SK-N-SH treated with all-trans-retinoic acid at 6 μM for 48 hours (cell line): ENCODE measurements around the gene PPP2R1B.

Experiments used
- ARNTL ChIP-seq: fragments of 450-650 bp; formaldehyde crosslinking; IDR thresholded peaks from 2 replicates; pipeline ENCODE4 v1.5.0; 2020; ENCODE audit warnings: low read depth, mild to moderate bottlenecking, moderate library complexity, borderline replicate concordance
- BACH2 ChIP-seq: fragments of 250-450 bp; sonication (Bioruptor Pico); IDR thresholded peaks from 2 replicates; pipeline ENCODE4 v1.9.0; 2021; ENCODE audit warnings: mild to moderate bottlenecking, borderline replicate concordance
- CSDC2 ChIP-seq: fragments of 250-450 bp; sonication (Bioruptor Pico); IDR thresholded peaks from 2 replicates; pipeline ENCODE4 v1.5.0; 2020; ENCODE audit warnings: mild to moderate bottlenecking, moderate library complexity
- CSRNP3 ChIP-seq: fragments of 250-450 bp; sonication (Bioruptor Pico); IDR thresholded peaks from 2 replicates; pipeline ENCODE4 v1.5.1; 2021; ENCODE audit warnings: mild to moderate bottlenecking, moderate library complexity
- GLIS3 ChIP-seq: fragments of 250-450 bp; sonication (Bioruptor Pico); IDR thresholded peaks from 2 replicates; pipeline ENCODE4 v1.5.0; 2020; ENCODE audit warnings: mild to moderate bottlenecking, moderate library complexity
- OSR1 ChIP-seq: fragments of 250-450 bp; sonication (Bioruptor Pico); IDR thresholded peaks from 2 replicates; pipeline ENCODE4 v1.8.0; 2022; ENCODE audit warnings: moderate library complexity, mild to moderate bottlenecking, inconsistent platforms
- PATZ1 ChIP-seq: fragments of 250-450 bp; sonication (Bioruptor Pico); IDR thresholded peaks from 2 replicates; pipeline ENCODE4 v1.8.0; 2020; ENCODE audit warnings: mild to moderate bottlenecking, moderate library complexity, borderline replicate concordance
- PPARA ChIP-seq: fragments of 250-450 bp; sonication (Bioruptor Pico); IDR thresholded peaks from 2 replicates; pipeline ENCODE4 v1.5.0; 2020; ENCODE audit warnings: mild to moderate bottlenecking, borderline replicate concordance
- RARB ChIP-seq: fragments of 250-450 bp; sonication (Bioruptor Pico); IDR thresholded peaks from 2 replicates; pipeline ENCODE4 v1.8.0; 2021; ENCODE audit warnings: mild to moderate bottlenecking, moderate library complexity
- TCF4 ChIP-seq: fragments of 250-450 bp; sonication (Bioruptor Pico); IDR thresholded peaks from 2 replicates; pipeline ENCODE4 v1.8.0; 2021; ENCODE audit warnings: mild to moderate bottlenecking, moderate library complexity, borderline replicate concordance
- TF ChIP-seq, protein P1 (sequence below): fragments of 250-450 bp; sonication (Bioruptor Pico); IDR thresholded peaks from 2 replicates; pipeline ENCODE4 v1.5.1; 2020; ENCODE audit warnings: low read depth, mild to moderate bottlenecking, moderate library complexity
- TF ChIP-seq, protein P2 (sequence below): fragments of 250-450 bp; sonication (Bioruptor Pico); IDR thresholded peaks from 2 replicates; pipeline ENCODE4 v1.8.0; 2021; ENCODE audit warnings: low read depth, mild to moderate bottlenecking, moderate library complexity, borderline replicate concordance

DNA sequence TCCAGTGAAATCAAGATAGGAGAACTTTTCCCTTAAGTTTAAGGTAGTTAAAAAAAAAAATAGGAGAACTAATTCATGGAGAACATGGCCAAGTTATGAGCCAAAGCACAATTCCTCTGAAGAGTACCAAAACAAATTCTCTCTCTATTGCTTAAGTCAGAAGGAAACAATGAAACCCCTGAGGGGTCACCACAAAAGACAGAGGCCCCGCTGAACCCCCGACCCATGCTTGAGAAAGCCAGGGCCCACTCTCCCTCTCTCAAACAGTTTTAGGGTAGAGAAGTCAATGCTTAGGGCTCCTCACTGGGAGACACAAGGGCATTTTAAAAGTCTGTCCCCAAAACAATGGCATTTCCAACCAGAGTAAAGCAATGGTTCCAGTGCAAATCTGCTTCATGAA lies 26.9 kb downstream of the PPP2R1B start:
- TF ChIP-seq BACH2 (no peak), TCF4 (CRISPR knock-in tag) (no peak), CSRNP3 (CRISPR knock-in tag) (no peak), GLIS3 (no peak), CSDC2 (CRISPR knock-in tag) (no peak), PATZ1 (CRISPR knock-in tag) (no peak), PPARA (CRISPR knock-in tag) (no peak), ARNTL (no peak), OSR1 (CRISPR knock-in tag) (no peak), RARB (CRISPR knock-in tag) (no peak)
- TF ChIP-seq, protein P1, sequence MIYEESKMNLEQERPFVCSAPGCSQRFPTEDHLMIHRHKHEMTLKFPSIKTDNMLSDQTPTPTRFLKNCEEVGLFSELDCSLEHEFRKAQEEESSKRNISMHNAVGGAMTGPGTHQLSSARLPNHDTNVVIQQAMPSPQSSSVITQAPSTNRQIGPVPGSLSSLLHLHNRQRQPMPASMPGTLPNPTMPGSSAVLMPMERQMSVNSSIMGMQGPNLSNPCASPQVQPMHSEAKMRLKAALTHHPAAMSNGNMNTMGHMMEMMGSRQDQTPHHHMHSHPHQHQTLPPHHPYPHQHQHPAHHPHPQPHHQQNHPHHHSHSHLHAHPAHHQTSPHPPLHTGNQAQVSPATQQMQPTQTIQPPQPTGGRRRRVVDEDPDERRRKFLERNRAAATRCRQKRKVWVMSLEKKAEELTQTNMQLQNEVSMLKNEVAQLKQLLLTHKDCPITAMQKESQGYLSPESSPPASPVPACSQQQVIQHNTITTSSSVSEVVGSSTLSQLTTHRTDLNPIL (CRISPR knock-in tag) = no peak
- TF ChIP-seq, protein P2, sequence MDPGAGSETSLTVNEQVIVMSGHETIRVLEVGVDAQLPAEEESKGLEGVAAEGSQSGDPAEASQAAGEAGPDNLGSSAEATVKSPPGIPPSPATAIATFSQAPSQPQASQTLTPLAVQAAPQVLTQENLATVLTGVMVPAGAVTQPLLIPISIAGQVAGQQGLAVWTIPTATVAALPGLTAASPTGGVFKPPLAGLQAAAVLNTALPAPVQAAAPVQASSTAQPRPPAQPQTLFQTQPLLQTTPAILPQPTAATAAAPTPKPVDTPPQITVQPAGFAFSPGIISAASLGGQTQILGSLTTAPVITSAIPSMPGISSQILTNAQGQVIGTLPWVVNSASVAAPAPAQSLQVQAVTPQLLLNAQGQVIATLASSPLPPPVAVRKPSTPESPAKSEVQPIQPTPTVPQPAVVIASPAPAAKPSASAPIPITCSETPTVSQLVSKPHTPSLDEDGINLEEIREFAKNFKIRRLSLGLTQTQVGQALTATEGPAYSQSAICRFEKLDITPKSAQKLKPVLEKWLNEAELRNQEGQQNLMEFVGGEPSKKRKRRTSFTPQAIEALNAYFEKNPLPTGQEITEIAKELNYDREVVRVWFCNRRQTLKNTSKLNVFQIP (CRISPR knock-in tag) = no peak
